ENCODE measurements around the gene C7orf25.

C7orf25 gene

GRCh38 chr7:42878303-42878702 lies 33.6 kb downstream of the C7orf25 start:
- no peak for DNase-seq

GRCh38 chr7:42877862-42878261 lies 34.0 kb downstream of the C7orf25 start:
- no peak for DNase-seq

- peak in 10 of 56 donors; percentile 5 to 62 (median 17) for DNase-seq
These were observed 35.4 kb downstream of the C7orf25 start for GRCh38 chr7:42876182-42877068.

DNA sequence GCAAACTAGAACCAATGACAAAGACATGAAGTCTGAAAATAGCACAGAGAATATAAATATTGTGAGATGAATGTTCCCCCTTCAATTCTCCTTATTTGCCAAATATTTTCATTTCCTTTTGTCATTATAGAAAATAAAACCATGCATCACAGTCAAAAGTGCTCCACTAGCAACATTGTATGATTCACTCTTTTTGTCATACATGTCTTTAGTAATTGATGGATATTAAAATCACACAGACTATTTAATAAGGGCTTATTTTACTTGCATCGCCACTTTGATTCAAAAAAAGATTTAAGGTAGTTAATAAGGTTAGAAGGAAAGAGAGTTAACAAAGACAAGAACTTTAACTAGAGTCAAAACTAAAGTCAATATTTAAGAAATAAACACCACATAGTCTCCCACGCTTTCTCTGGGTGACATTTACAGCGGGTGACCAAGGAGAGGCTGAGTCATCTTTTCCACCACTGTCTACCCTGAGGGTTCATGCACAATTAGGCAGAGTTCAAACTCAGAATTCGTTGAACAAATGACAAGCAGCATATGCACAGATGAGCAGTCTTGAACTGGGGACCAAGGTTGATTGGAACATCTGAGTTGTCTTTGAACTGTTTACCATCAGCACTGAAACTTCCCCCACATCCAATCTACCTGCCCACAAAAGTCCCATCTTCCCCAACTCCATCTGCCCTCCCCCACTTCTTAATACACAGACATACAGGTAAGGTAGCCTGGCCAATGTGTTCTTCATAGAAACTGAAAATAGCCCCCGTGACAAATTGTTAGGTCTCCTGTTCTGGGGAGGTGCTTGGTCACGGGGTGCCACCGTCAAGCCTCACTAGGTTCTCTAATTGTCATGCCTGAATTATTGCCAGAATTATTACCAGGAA lies 42.5 kb downstream of the C7orf25 start:
- no peak for DNase-seq

- no peak for DNase-seq
These were observed 43.4 kb downstream of the C7orf25 start for GRCh38 chr7:42868480-42868879.
